Transverse colon (tissue), 3 donors: ENCODE data around the gene PLVAP.

Experiments used
- CTCF ChIP-seq, 5 experiments: fragments of 200-600 bp in 3 of 5; fragments of 450-650 bp in 2 of 5; sonication (generic) in 3 of 5; IDR thresholded peaks; 1 replicate in 2 of 5; 2 replicates in 3 of 5; pipeline ENCODE4 v1.5.1; 2016 to 2017; ENCODE audit warnings: antibody characterized with exemption in 5 of 5, inconsistent platforms in 3 of 5, mild to moderate bottlenecking in 2 of 5, moderate library complexity in 1 of 5
- EP300 ChIP-seq: sonication (generic); formaldehyde crosslinking; IDR thresholded peaks from one replicate; pipeline ENCODE4 v1.6.1; 2017; ENCODE audit warnings: antibody characterized with exemption, low read depth
- POLR2A ChIP-seq: fragments of 450-650 bp; IDR thresholded peaks from one replicate; pipeline ENCODE4 v1.6.1; 2016; ENCODE audit warnings: antibody characterized with exemption, mild to moderate bottlenecking, moderate library complexity

GRCh38 chr19:17327654-17328516 is 49.3 kb downstream of the PLVAP start:
- TF ChIP-seq CTCF (IDR thresholded peaks at IDR 0.05): peak; percentile 28 to 82 (median 47)
- no peak for TF ChIP-seq EP300
- peak; percentile 60 for TF ChIP-seq POLR2A
